IMR-90 (cell line): Measurements from ENCODE around the gene AHNAK. TPM values are rescaled to one million over a fixed set of nuclear protein-coding genes. Genes with fewer than 3 reads are reported as not detected.

ENCODE experiments used
- ATAC-seq: fragments of 200-7000 bp; cut with Tn5 transposase; 2 replicates; pipeline ENCODE4 v1.9.1; 2020; ENCODE audit warnings: low read depth, mild to moderate bottlenecking, moderate library complexity
- BruUV-seq: library from RNA; stranded (reverse); fragments of 400-500 nt; replicated peaks from 2 replicates; lab custom pipeline; 2021; lab: Mats Ljungman, UMichigan
- CTCF ChIA-PET: fragments of 300-600 bp; formaldehyde crosslinking; extraction: SDS; loops from one replicate; lab custom pipeline; 2021; ENCODE audit warnings: antibody characterized with exemption; lab: Yijun Ruan, JAX
- POLR2A ChIA-PET: fragments of 300-600 bp; sonication (Branson Sonifier 250); formaldehyde crosslinking; loops from one replicate; lab custom pipeline; 2022; ENCODE audit warnings: antibody characterized with exemption; ENCODE audit not compliant: unreplicated experiment; lab: Charles Lee
- DNase-seq: peaks from one replicate; pipeline ENCODE4 v3.0.0; 2013
- H2AFZ ChIP-seq: replicated peaks from 2 replicates; pipeline ENCODE3; 2013; ENCODE audit warnings: low read length, mild to moderate bottlenecking; ENCODE audit not compliant: poor library complexity
- H2AK5ac ChIP-seq: 2 replicates; pipeline ENCODE4 v1.6.1; 2013; ENCODE audit warnings: low read depth, low read length, inconsistent platforms
- H2AK9ac ChIP-seq: replicated peaks from 2 replicates; pipeline ENCODE3; 2013; ENCODE audit warnings: mild to moderate bottlenecking, low read depth, low read length, moderate library complexity; ENCODE audit not compliant: poor library complexity
- H2BK120ac ChIP-seq: 2 replicates; pipeline ENCODE4 v1.6.1; 2013; ENCODE audit warnings: low read depth, low read length, inconsistent platforms
- H2BK15ac ChIP-seq: 3 replicates; pipeline ENCODE4 v1.6.1; 2013; ENCODE audit warnings: low read depth, low read length, inconsistent platforms
- H2BK20ac ChIP-seq: 2 replicates; pipeline ENCODE4 v1.6.1; 2013; ENCODE audit warnings: low read depth, mild to moderate bottlenecking, inconsistent platforms, low read length, moderate library complexity
- H2BK5ac ChIP-seq: 2 replicates; pipeline ENCODE4 v1.6.1; 2013; ENCODE audit warnings: mild to moderate bottlenecking, low read depth, low read length, inconsistent platforms; ENCODE audit not compliant: poor library complexity, severe bottlenecking
- H3K14ac ChIP-seq: replicated peaks from 2 replicates; pipeline ENCODE4 v1.6.1; 2013; ENCODE audit warnings: low read depth, low read length, inconsistent platforms
- H3K18ac ChIP-seq: 2 replicates; pipeline ENCODE4 v1.6.1; 2013; ENCODE audit warnings: low read depth, low read length, control low read depth
- H3K23ac ChIP-seq: 2 replicates; pipeline ENCODE4 v1.6.1; 2013; ENCODE audit warnings: low read depth, low read length, inconsistent platforms
- H3K27ac ChIP-seq: 2 replicates; pipeline ENCODE4 v1.5.1; 2013; ENCODE audit warnings: mild to moderate bottlenecking, control low read depth, low read length; ENCODE audit not compliant: insufficient read depth
- H3K27me3 ChIP-seq: 2 replicates; pipeline ENCODE4 v1.6.1; 2013; ENCODE audit warnings: low read length; ENCODE audit not compliant: control insufficient read depth, insufficient read depth
- H3K36me3 ChIP-seq: 2 replicates; pipeline ENCODE4 v1.6.1; 2013; ENCODE audit warnings: low read length, mixed read lengths; ENCODE audit not compliant: control insufficient read depth, insufficient read depth
- H3K4ac ChIP-seq: 2 replicates; pipeline ENCODE4 v1.6.1; 2013; ENCODE audit warnings: low read depth, low read length, inconsistent platforms
- H3K4me1 ChIP-seq: 2 replicates; pipeline ENCODE4 v1.6.1; 2013; ENCODE audit warnings: low read length, mixed read lengths; ENCODE audit not compliant: control insufficient read depth, insufficient read depth
- H3K4me2 ChIP-seq: 2 replicates; pipeline ENCODE4 v1.6.1; 2013; ENCODE audit warnings: low read depth, mild to moderate bottlenecking, control low read depth, low read length, moderate library complexity
- H3K4me3 ChIP-seq: 2 replicates; pipeline ENCODE4 v1.5.1; 2013; ENCODE audit warnings: low read depth, mild to moderate bottlenecking, control low read depth, low read length, moderate library complexity; ENCODE audit not compliant: insufficient read depth
- H3K56ac ChIP-seq: 2 replicates; pipeline ENCODE4 v1.6.1; 2013; ENCODE audit warnings: low read length, inconsistent platforms; ENCODE audit not compliant: insufficient read depth; ENCODE audit errors: extremely low read depth
- H3K79me1 ChIP-seq, 2 experiments: 2 replicates each; pipeline ENCODE4 v1.6.1; 2013; ENCODE audit warnings: low read length in 2 of 2, inconsistent platforms in 1 of 2, low read depth in 1 of 2
- H3K9ac ChIP-seq: 2 replicates; pipeline ENCODE4 v1.6.1; 2013; ENCODE audit warnings: low read depth, low read length, control low read depth
- H3K9me1 ChIP-seq: 2 replicates; pipeline ENCODE4 v1.6.1; 2013; ENCODE audit warnings: low read length, inconsistent platforms; ENCODE audit not compliant: insufficient read depth
- H3K9me3 ChIP-seq: 2 replicates; pipeline ENCODE4 v1.6.1; 2013; ENCODE audit warnings: low read length; ENCODE audit not compliant: control insufficient read depth, insufficient read depth
- H4K20me1 ChIP-seq: 2 replicates; pipeline ENCODE4 v1.6.1; 2013; ENCODE audit warnings: low read length, inconsistent platforms; ENCODE audit not compliant: insufficient read depth
- H4K5ac ChIP-seq: 2 replicates; pipeline ENCODE4 v1.6.1; 2013; ENCODE audit warnings: mild to moderate bottlenecking, low read depth, low read length, control low read depth
- H4K8ac ChIP-seq, 2 experiments: 2 replicates each; pipeline ENCODE4 v1.6.1; 2013; ENCODE audit warnings: low read depth in 2 of 2, low read length in 2 of 2, control low read depth in 1 of 2, inconsistent platforms in 1 of 2
- H4K91ac ChIP-seq: 2 replicates; pipeline ENCODE4 v1.6.1; 2013; ENCODE audit warnings: low read depth, low read length, inconsistent platforms; ENCODE audit not compliant: insufficient read depth
- BHLHE40 ChIP-seq: fragments of 150-350 bp; IDR thresholded peaks from 2 replicates; pipeline ENCODE4 v1.6.1; 2016; ENCODE audit warnings: mild to moderate bottlenecking, low read depth, low read length
- CEBPB ChIP-seq: IDR thresholded peaks from 2 replicates; pipeline ENCODE4 v1.6.1; 2012; ENCODE audit warnings: low read depth, low read length, improper control_type of control experiment
- CHD1 ChIP-seq: IDR thresholded peaks from 2 replicates; pipeline ENCODE4 v1.6.1; 2012; ENCODE audit warnings: low read depth, low read length, improper control_type of control experiment
- FOS ChIP-seq: fragments of 150-350 bp; IDR thresholded peaks from 2 replicates; pipeline ENCODE4 v1.6.1; 2016; ENCODE audit warnings: low read depth, low read length
- MAFK ChIP-seq: IDR thresholded peaks from 2 replicates; pipeline ENCODE4 v1.6.1; 2012; ENCODE audit warnings: low read depth, low read length, improper control_type of control experiment
- MXI1 ChIP-seq: IDR thresholded peaks from 2 replicates; pipeline ENCODE4 v1.6.1; 2012; ENCODE audit warnings: low read depth, mild to moderate bottlenecking, low read length, moderate library complexity, borderline replicate concordance
- NFE2L2 ChIP-seq: fragments of 150-350 bp; IDR thresholded peaks from 2 replicates; pipeline ENCODE4 v1.6.1; 2016; ENCODE audit warnings: low read depth, mild to moderate bottlenecking, low read length
- RCOR1 ChIP-seq: IDR thresholded peaks from 2 replicates; pipeline ENCODE4 v1.6.1; 2012; ENCODE audit warnings: mild to moderate bottlenecking, low read length, improper control_type of control experiment; ENCODE audit not compliant: insufficient replicate concordance
- RFX5 ChIP-seq: IDR thresholded peaks from 2 replicates; pipeline ENCODE4 v1.8.0; 2012; ENCODE audit warnings: low read depth, mild to moderate bottlenecking, low read length, moderate library complexity
- SMC3 ChIP-seq: fragments of 150-350 bp; IDR thresholded peaks from 2 replicates; pipeline ENCODE4 v1.6.1; 2016; ENCODE audit warnings: low read depth, mild to moderate bottlenecking, antibody characterized with exemption, low read length, moderate library complexity
- WGBS, 2 experiments: methylation state at CpG; one replicate each; pipeline versions ENCODE4 v1.1.5 to v1.1.7; 2013; ENCODE audit warnings: missing lambda C conversion rate in 2 of 2; ENCODE audit not compliant: insufficient read length in 1 of 2; ENCODE audit errors: extremely low coverage in 2 of 2; 5-methylcytosine and 5-hydroxymethylcytosine counted together
- dilution Hi-C: fragments of 300-500 bp; cut with HindIII; formaldehyde crosslinking; loops from one replicate; pipeline ENCODE4 v1.14.3; 2018; ENCODE audit warnings: low sequenced_read_pairs; ENCODE audit not compliant: unreplicated experiment
- in situ Hi-C: fragments of 300-500 bp; cut with MboI; formaldehyde crosslinking; loops from 3 replicates; pipeline ENCODE4 v1.14.3; 2019; ENCODE audit warnings: low sequenced_read_pairs, inconsistent platforms, mixed read lengths
- intact Hi-C: fragments of 100-400 bp; cut with micrococcal nuclease; formaldehyde crosslinking; loops from 2 replicates; pipeline ENCODE4 v1.10.0; 2022
- polyA plus RNA-seq, 3 experiments: library from polyadenylated mRNA; depleted of rRNA; stranded (reverse); fragments of >200 nt; gene quantifications; 2 replicates each; pipeline ENCODE4 v1.2.3, GENCODE V29; 2012; ENCODE audit warnings: low replicate concordance in 1 of 3
- total RNA-seq: library from RNA; depleted of rRNA; stranded (reverse); fragments of >200 nt; gene quantifications from 2 replicates; pipeline ENCODE4 v1.2.3, GENCODE V29; 2012
- TF ChIP-seq, protein P1 (sequence below): fragments of 150-350 bp; IDR thresholded peaks from 2 replicates; pipeline ENCODE4 v1.6.1; 2016; ENCODE audit warnings: low read depth, mild to moderate bottlenecking, low read length, moderate library complexity, borderline replicate concordance
- TF ChIP-seq, protein P2 (sequence below): fragments of 150-350 bp; IDR thresholded peaks from 2 replicates; pipeline ENCODE4 v1.6.1; 2017; ENCODE audit warnings: mild to moderate bottlenecking, antibody characterized with exemption, low read length, low read depth

AHNAK gene
- total and polyA plus RNA-seq, 2 of the 4 experiments (the other 2 are of a cell fraction), result 95.1 to 695 TPM

DNA sequence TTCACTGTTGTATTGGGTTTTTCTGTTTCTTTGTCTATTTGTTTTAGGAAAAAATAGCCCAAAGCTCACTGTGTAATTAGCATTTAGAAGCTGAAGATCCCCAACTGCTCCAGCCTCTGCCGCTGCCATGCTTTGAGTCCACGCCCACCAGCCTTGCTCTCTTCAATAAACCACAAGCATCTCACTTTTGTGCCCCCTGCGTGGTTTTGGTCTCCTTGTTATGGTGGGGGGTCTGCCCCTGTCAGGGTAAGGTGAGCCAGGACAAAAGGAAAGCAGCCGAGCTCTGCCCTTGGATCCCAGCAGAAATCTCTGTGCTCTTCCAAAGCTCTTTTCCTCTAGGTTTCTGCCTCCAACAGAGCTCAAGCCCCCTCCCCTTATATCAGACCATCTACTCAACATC lies 123.6 kb downstream of the AHNAK start:
- ATAC-seq, result no peak
- Histone ChIP-seq H2BK15ac (no peak overlapping the region), H4K20me1 (no peaks in the 10 kb centered on the region), H3K9me3 (no peaks in the 10 kb centered on the region), H3K9ac (no peak overlapping the region), H3K4me1 (peaks cover 19% of the 10 kb centered on the region), H3K4ac (no peak overlapping the region), H4K8ac (no peak overlapping the region), H3K23ac (no peak overlapping the region), H3K9me1 (peaks cover 4% of the 10 kb centered on the region; the same call in 1 of the 2 replicates), H3K27me3 (no peaks in the 10 kb centered on the region), H3K79me1 (peaks cover 0 to 12% of the 10 kb centered on the region in 2 experiments; a peak in 2 of 4 replicates), H2BK5ac (no peak overlapping the region), H3K27ac (no peak overlapping the region), H3K56ac (no peak overlapping the region), H4K91ac (no peak overlapping the region), H2AFZ (no peak overlapping the region), H2BK120ac (no peak overlapping the region), H2AK5ac (peak overlapping the region; percentile 35; the same call in 1 of the 2 replicates), H3K18ac (no peak overlapping the region), H4K5ac (no peak overlapping the region; the same call in 1 of the 2 replicates), H3K4me2 (no peak overlapping the region), H3K14ac (no peak overlapping the region), H3K36me3 (no peaks in the 10 kb centered on the region), H2BK20ac (no peak overlapping the region), H2AK9ac (no peak overlapping the region), H3K4me3 (no peak overlapping the region)
- no TSS peak for BruUV-seq
- dilution Hi-C loops, result no loop called here
- POLR2A ChIA-PET, result no interaction called here
- TF ChIP-seq MAFK (no peak), CHD1 (no peak), RFX5 (no peak), RCOR1 (no peak), MXI1 (no peak), NFE2L2 (no peak), CEBPB (no peak), BHLHE40 (no peak), SMC3 (no peak), FOS (no peak)
- TF ChIP-seq, protein P1, sequence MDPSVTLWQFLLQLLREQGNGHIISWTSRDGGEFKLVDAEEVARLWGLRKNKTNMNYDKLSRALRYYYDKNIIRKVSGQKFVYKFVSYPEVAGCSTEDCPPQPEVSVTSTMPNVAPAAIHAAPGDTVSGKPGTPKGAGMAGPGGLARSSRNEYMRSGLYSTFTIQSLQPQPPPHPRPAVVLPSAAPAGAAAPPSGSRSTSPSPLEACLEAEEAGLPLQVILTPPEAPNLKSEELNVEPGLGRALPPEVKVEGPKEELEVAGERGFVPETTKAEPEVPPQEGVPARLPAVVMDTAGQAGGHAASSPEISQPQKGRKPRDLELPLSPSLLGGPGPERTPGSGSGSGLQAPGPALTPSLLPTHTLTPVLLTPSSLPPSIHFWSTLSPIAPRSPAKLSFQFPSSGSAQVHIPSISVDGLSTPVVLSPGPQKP, result no peak
- TF ChIP-seq, protein P2, sequence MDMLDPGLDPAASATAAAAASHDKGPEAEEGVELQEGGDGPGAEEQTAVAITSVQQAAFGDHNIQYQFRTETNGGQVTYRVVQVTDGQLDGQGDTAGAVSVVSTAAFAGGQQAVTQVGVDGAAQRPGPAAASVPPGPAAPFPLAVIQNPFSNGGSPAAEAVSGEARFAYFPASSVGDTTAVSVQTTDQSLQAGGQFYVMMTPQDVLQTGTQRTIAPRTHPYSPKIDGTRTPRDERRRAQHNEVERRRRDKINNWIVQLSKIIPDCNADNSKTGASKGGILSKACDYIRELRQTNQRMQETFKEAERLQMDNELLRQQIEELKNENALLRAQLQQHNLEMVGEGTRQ, result no peak
- CTCF ChIA-PET, result interaction anchor here (0.8 kb wide), 1 partner anchor 120 kb away, joined by 4 read pairs; no protein-coding TSS in a partner anchor
- no peak for DNase-seq
- in situ Hi-C loops, result loop anchor here (5.0 kb wide), 1 partner anchor 129 kb away; no protein-coding TSS in a partner anchor
- intact Hi-C loops, result no loop called here
- WGBS, 2 experiments, result no CpG with 5 or more reads among the region's 4 CpGs
